ENCODE measurements around the gene THBS2.
A peak's percentile ranks its signal among the peaks of the same experiment; 100 is the strongest.
"Not testable (repeated sequence)": the region's sequence is repeated elsewhere in the genome, so short reads cannot be mapped to it uniquely, and the experiment has no call there.

Gene THBS2

GRCh38 chr6:169221264-169221663 is 32.4 kb downstream of the THBS2 start:
- no peaks in the 10 kb centered on the region for H3K36me3 ChIP-seq (ENCODE audit: low read depth)
- H3K4me1 ChIP-seq (ENCODE audit: insufficient read depth, poor library complexity, severe bottlenecking) = peaks cover 6% of the 10 kb centered on the region
- no peak for DNase-seq (ENCODE audit: low spot score)
- H3K9me3 ChIP-seq (ENCODE audit: severe bottlenecking) = no peaks in the 10 kb centered on the region
- no peak for ATAC-seq (ENCODE audit: low read depth)
- TF ChIP-seq CTCF (IDR thresholded peaks at IDR 0.05; ENCODE audit: poor library complexity, severe bottlenecking) = no peak
- no peak overlapping the region for H3K4me3 ChIP-seq (ENCODE audit: severe bottlenecking)
- no peaks in the 10 kb centered on the region for H3K27me3 ChIP-seq (ENCODE audit: insufficient read depth, poor library complexity, severe bottlenecking)
- H3K27ac ChIP-seq (ENCODE audit: poor library complexity, severe bottlenecking) = no peak overlapping the region

GRCh38 chr6:169220068-169220964 is 33.3 kb downstream of the THBS2 start:
- Histone ChIP-seq H3K27ac (ENCODE audit: poor library complexity, severe bottlenecking) (no peak overlapping the region), H3K9me3 (ENCODE audit: severe bottlenecking) (no peaks in the 10 kb centered on the region), H3K4me3 (ENCODE audit: severe bottlenecking) (no peak overlapping the region), H3K27me3 (ENCODE audit: insufficient read depth, poor library complexity, severe bottlenecking) (no peaks in the 10 kb centered on the region), H3K4me1 (ENCODE audit: insufficient read depth, poor library complexity, severe bottlenecking) (peaks cover 6% of the 10 kb centered on the region), H3K36me3 (ENCODE audit: low read depth) (no peaks in the 10 kb centered on the region)
- ATAC-seq (ENCODE audit: low read depth) (no peak), DNase-seq (ENCODE audit: low spot score) (no peak)
- no peak for TF ChIP-seq CTCF (IDR thresholded peaks at IDR 0.05; ENCODE audit: poor library complexity, severe bottlenecking)

GRCh38 chr6:169217972-169218371 is 35.7 kb downstream of the THBS2 start:
- no peak for DNase-seq (ENCODE audit: low spot score)
- H3K9me3 ChIP-seq (ENCODE audit: severe bottlenecking) = no peaks in the 10 kb centered on the region
- no peak for TF ChIP-seq CTCF (IDR thresholded peaks at IDR 0.05; ENCODE audit: poor library complexity, severe bottlenecking)
- no peak overlapping the region for H3K27ac ChIP-seq (ENCODE audit: poor library complexity, severe bottlenecking)
- no peaks in the 10 kb centered on the region for H3K27me3 ChIP-seq (ENCODE audit: insufficient read depth, poor library complexity, severe bottlenecking)
- ATAC-seq (ENCODE audit: low read depth) = no peak
- H3K4me3 ChIP-seq (ENCODE audit: severe bottlenecking) = no peak overlapping the region
- H3K36me3 ChIP-seq (ENCODE audit: low read depth) = no peaks in the 10 kb centered on the region
- peaks cover 12% of the 10 kb centered on the region for H3K4me1 ChIP-seq (ENCODE audit: insufficient read depth, poor library complexity, severe bottlenecking)

- H3K4me1 ChIP-seq (ENCODE audit: insufficient read depth, poor library complexity, severe bottlenecking) = peaks cover 17% of the 10 kb centered on the region
- no peak overlapping the region for H3K27ac ChIP-seq (ENCODE audit: poor library complexity, severe bottlenecking)
- no peak overlapping the region for H3K4me3 ChIP-seq (ENCODE audit: severe bottlenecking)
- ATAC-seq (ENCODE audit: low read depth) = no peak
- TF ChIP-seq CTCF (IDR thresholded peaks at IDR 0.05; ENCODE audit: poor library complexity, severe bottlenecking) = no peak
- H3K27me3 ChIP-seq (ENCODE audit: insufficient read depth, poor library complexity, severe bottlenecking) = no peaks in the 10 kb centered on the region
- H3K36me3 ChIP-seq (ENCODE audit: low read depth) = no peaks in the 10 kb centered on the region
- no peaks in the 10 kb centered on the region for H3K9me3 ChIP-seq (ENCODE audit: severe bottlenecking)
- DNase-seq (ENCODE audit: low spot score) = no peak
These were observed 36.8 kb downstream of the THBS2 start for GRCh38 chr6:169216830-169217229.

- Histone ChIP-seq H3K4me1 (ENCODE audit: insufficient read depth, poor library complexity, severe bottlenecking) (peaks cover 17% of the 10 kb centered on the region), H3K36me3 (ENCODE audit: low read depth) (no peaks in the 10 kb centered on the region), H3K27me3 (ENCODE audit: insufficient read depth, poor library complexity, severe bottlenecking) (no peaks in the 10 kb centered on the region), H3K4me3 (ENCODE audit: severe bottlenecking) (no peak overlapping the region), H3K27ac (ENCODE audit: poor library complexity, severe bottlenecking) (peak overlapping the region; percentile 38), H3K9me3 (ENCODE audit: severe bottlenecking) (no peaks in the 10 kb centered on the region)
- TF ChIP-seq CTCF (IDR thresholded peaks at IDR 0.05; ENCODE audit: poor library complexity, severe bottlenecking) = no peak
- ATAC-seq (ENCODE audit: low read depth) (no peak), DNase-seq (ENCODE audit: low spot score) (no peak)
These were observed 38.4 kb downstream of the THBS2 start for GRCh38 chr6:169215201-169215681.

GRCh38 chr6:169214789-169215188 is 38.9 kb downstream of the THBS2 start:
- not testable (repeated sequence) for H3K4me3 ChIP-seq (ENCODE audit: severe bottlenecking); H3K9me3 ChIP-seq (ENCODE audit: severe bottlenecking); DNase-seq (ENCODE audit: low spot score); H3K27me3 ChIP-seq (ENCODE audit: insufficient read depth, poor library complexity, severe bottlenecking); H3K36me3 ChIP-seq (ENCODE audit: low read depth)
- peak; percentile 78 for ATAC-seq (ENCODE audit: low read depth)
- Histone ChIP-seq H3K27ac (ENCODE audit: poor library complexity, severe bottlenecking) (peak overlapping the region; percentile 38), H3K4me1 (ENCODE audit: insufficient read depth, poor library complexity, severe bottlenecking) (peaks cover 17% of the 10 kb centered on the region)

All from RWPE2 (cell line).